ENCODE results near the gene ENPP1. TPM values are rescaled to one million over a fixed set of nuclear protein-coding genes. Genes with fewer than 3 reads are reported as not detected.

Gene ENPP1
- total and polyA plus RNA-seq, 2 donors (not counting 1 experiment from before 2014, with no cell fraction given), result 0.13 to 0.42 TPM

GRCh38 chr6:131937226-131937625 is 129.4 kb downstream of the ENPP1 start:
- Histone ChIP-seq H3K9ac (ENCODE audit: low read length) (no peak overlapping the region), H3K4me2 (replicated peaks; ENCODE audit: low read depth, low read length, poor library complexity, severe bottlenecking) (no peak overlapping the region), H3K4me1 (ENCODE audit: control insufficient read depth in 2 of 2, insufficient read depth in 2 of 2, low read length in 2 of 2) (no peaks in the 10 kb centered on the region), H3K4me3 (ENCODE audit: control extremely low read depth in 1 of 5, extremely low read depth in 1 of 5, insufficient read depth in 1 of 5, low read depth in 2 of 5, low read length in 4 of 5) (no peak overlapping the region), H3K9me3 (ENCODE audit: control extremely low read depth in 1 of 3, control insufficient read depth in 2 of 3, insufficient read depth in 1 of 3, low read length in 2 of 3) (no peaks in the 10 kb centered on the region), H3K79me2 (ENCODE audit: control insufficient read depth, insufficient read depth, low read length) (no peaks in the 10 kb centered on the region), H3K36me3 (replicated peaks in 1 of 2; ENCODE audit: control extremely low read depth in 1 of 2, control insufficient read depth in 1 of 2, extremely low read depth in 1 of 2, insufficient read depth in 2 of 2, low read length in 1 of 2) (no peaks in the 10 kb centered on the region), H3K27me3 (replicated peaks in 1 of 4; ENCODE audit: control extremely low read depth in 1 of 4, control insufficient read depth in 3 of 4, insufficient read depth in 4 of 4, low read length in 3 of 4) (no peaks in the 10 kb centered on the region), H4K20me1 (ENCODE audit: control insufficient read depth, insufficient read depth, low read length, poor library complexity, severe bottlenecking) (no peaks in the 10 kb centered on the region), H2AFZ (ENCODE audit: insufficient read depth, low read depth, low read length, poor library complexity, severe bottlenecking) (no peak overlapping the region), H3K27ac (ENCODE audit: low read length in 2 of 2) (no peak overlapping the region)
- H3K4me1 Mint-ChIP-seq, result no peaks in the 10 kb centered on the region
- ATAC-seq (ENCODE audit: low read depth) (no peak), DNase-seq (no peak)
- H3K27ac Mint-ChIP-seq, result no peak overlapping the region
- ChIA-PET CTCF (interaction anchor here (1.1 to 1.3 kb wide), 2 partner anchors 10 to 22 kb away, joined by 3 read pairs; no protein-coding TSS in a partner anchor), POLR2A (no interaction called here)
- H3K27me3 Mint-ChIP-seq, result peaks cover 11% of the 10 kb centered on the region
- TF ChIP-seq EZH2 (IDR thresholded peaks at IDR 0.05; ENCODE audit: borderline replicate concordance, insufficient read depth, low read depth, low read length, poor library complexity, severe bottlenecking), result no peak
- no peak for TF ChIP-seq CTCF (IDR thresholded peaks at IDR 0.05)
- WGBS (ENCODE audit: insufficient coverage), result 50% methylated on average over 2 of the region's 2 CpGs
- intact Hi-C loops (cut with micrococcal nuclease), result no loop called here
- H3K9me3 Mint-ChIP-seq (ENCODE audit: insufficient read depth), result no peaks in the 10 kb centered on the region
- no peak overlapping the region for H3K4me3 Mint-ChIP-seq

GRCh38 chr6:131937703-131938631 is 130.1 kb downstream of the ENPP1 start:
- Histone ChIP-seq H4K20me1 (ENCODE audit: control insufficient read depth, insufficient read depth, low read length, poor library complexity, severe bottlenecking) (no peaks in the 10 kb centered on the region), H3K4me2 (replicated peaks; ENCODE audit: low read depth, low read length, poor library complexity, severe bottlenecking) (no peak overlapping the region), H3K79me2 (ENCODE audit: control insufficient read depth, insufficient read depth, low read length) (no peaks in the 10 kb centered on the region), H3K27ac (ENCODE audit: low read length in 2 of 2) (no peak overlapping the region), H3K9ac (ENCODE audit: low read length) (no peak overlapping the region), H3K4me3 (ENCODE audit: control extremely low read depth in 1 of 5, extremely low read depth in 1 of 5, insufficient read depth in 1 of 5, low read depth in 2 of 5, low read length in 4 of 5) (no peak overlapping the region), H3K4me1 (ENCODE audit: control insufficient read depth in 2 of 2, insufficient read depth in 2 of 2, low read length in 2 of 2) (no peaks in the 10 kb centered on the region), H3K27me3 (replicated peaks in 1 of 4; ENCODE audit: control extremely low read depth in 1 of 4, control insufficient read depth in 3 of 4, insufficient read depth in 4 of 4, low read length in 3 of 4) (no peaks in the 10 kb centered on the region), H3K36me3 (replicated peaks in 1 of 2; ENCODE audit: control extremely low read depth in 1 of 2, control insufficient read depth in 1 of 2, extremely low read depth in 1 of 2, insufficient read depth in 2 of 2, low read length in 1 of 2) (no peaks in the 10 kb centered on the region), H2AFZ (ENCODE audit: insufficient read depth, low read depth, low read length, poor library complexity, severe bottlenecking) (no peak overlapping the region), H3K9me3 (ENCODE audit: control extremely low read depth in 1 of 3, control insufficient read depth in 2 of 3, insufficient read depth in 1 of 3, low read length in 2 of 3) (no peaks in the 10 kb centered on the region)
- WGBS (ENCODE audit: insufficient coverage), result no CpG with 5 or more reads among the region's 8 CpGs
- no peaks in the 10 kb centered on the region for H3K4me1 Mint-ChIP-seq
- no peak overlapping the region for H3K27ac Mint-ChIP-seq
- CTCF ChIA-PET, result interaction anchor here (1.1 to 1.3 kb wide), 3 partner anchors 11 to 280 kb away, joined by 3 read pairs; no protein-coding TSS in a partner anchor
- intact Hi-C loops (cut with micrococcal nuclease), result no loop called here
- H3K4me3 Mint-ChIP-seq, result no peak overlapping the region
- DNase-seq (no peak), ATAC-seq (ENCODE audit: low read depth) (no peak)
- H3K9me3 Mint-ChIP-seq (ENCODE audit: insufficient read depth), result no peaks in the 10 kb centered on the region
- H3K27me3 Mint-ChIP-seq, result peaks cover 11% of the 10 kb centered on the region
- POLR2A ChIA-PET, result no interaction called here
- TF ChIP-seq CTCF (IDR thresholded peaks at IDR 0.05) (no peak), EZH2 (IDR thresholded peaks at IDR 0.05; ENCODE audit: borderline replicate concordance, insufficient read depth, low read depth, low read length, poor library complexity, severe bottlenecking) (no peak)
